ENCODE data around the gene SUSD3. TPM values are rescaled to one million over a fixed set of nuclear protein-coding genes. Genes with fewer than 3 reads are reported as not detected.

SUSD3 gene
- total RNA-seq, 1 experiment from 2014 or later = 5.0 TPM

DNA sequence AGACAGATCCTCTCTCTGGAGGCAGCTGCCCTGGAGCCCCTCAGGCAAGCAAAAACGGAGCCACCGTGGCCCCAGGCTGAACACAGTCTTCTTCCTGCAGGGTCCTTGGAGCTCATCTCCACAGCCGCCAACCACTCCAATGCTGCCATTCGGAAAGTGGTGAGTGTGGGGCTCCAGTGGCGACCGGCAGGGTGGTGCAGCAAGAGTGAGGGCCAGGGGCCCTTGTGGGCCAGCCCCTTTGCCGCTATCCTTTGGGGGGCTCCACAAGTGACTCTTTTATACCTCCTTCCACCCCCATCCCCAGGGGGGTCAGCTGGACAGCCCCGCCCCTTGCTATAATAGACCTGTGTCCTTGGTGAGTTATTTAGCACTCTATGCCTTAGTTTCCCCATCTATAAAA lies 47.4 kb upstream of the SUSD3 start:
- ChIA-PET CTCF (no interaction called here), POLR2A (no interaction called here)
- H3K36me3 ChIP-seq (ENCODE audit: control insufficient read depth, insufficient read depth, low read length) = no peaks in the 10 kb centered on the region
- DNase-seq (ENCODE audit: low read depth, low spot score) = no peak
- H3K9me3 ChIP-seq (ENCODE audit: control insufficient read depth, insufficient read depth, low read depth, low read length) = no peaks in the 10 kb centered on the region
- in situ Hi-C loops (cut with HindIII; ENCODE audit: low pct_unique_long_range_greater_than_20kb, low sequenced_read_pairs) = no loop called here
- TF ChIP-seq SIN3A (IDR thresholded peaks at IDR 0.05; ENCODE audit: borderline replicate concordance, insufficient read depth, low read depth, low read length) = no peak
- TF ChIP-seq REST (IDR thresholded peaks at IDR 0.05; ENCODE audit: insufficient read depth in 1 of 2, low read depth in 2 of 2, low read length in 1 of 2) = no peak
- no peak for TF ChIP-seq TCF7L2 (IDR thresholded peaks at IDR 0.05; ENCODE audit: low read depth, low read length)
- no peaks in the 10 kb centered on the region for H3K4me1 ChIP-seq (ENCODE audit: control insufficient read depth, insufficient read depth, low read length)
- no TSS peak for BruUV-seq (replicated peaks)
- no peak overlapping the region for H3K4me3 ChIP-seq (ENCODE audit: low read depth in 2 of 2, low read length in 2 of 2)
- ATAC-seq = no peak
- intact Hi-C loops (cut with micrococcal nuclease; ENCODE audit: unreplicated experiment) = no loop called here
- H3K27ac ChIP-seq (ENCODE audit: low read length) = no peak overlapping the region
- no peaks in the 10 kb centered on the region for H3K27me3 ChIP-seq (ENCODE audit: control insufficient read depth, insufficient read depth, low read length)

GRCh38 chr9:93012963-93013855 lies 45.3 kb upstream of the SUSD3 start:
- TF ChIP-seq REST (IDR thresholded peaks at IDR 0.05; ENCODE audit: insufficient read depth in 1 of 2, low read depth in 2 of 2, low read length in 1 of 2) (no peak), POLR2AphosphoS5 (IDR thresholded peaks at IDR 0.05; ENCODE audit: low read depth, low read length) (no peak), TCF7L2 (IDR thresholded peaks at IDR 0.05; ENCODE audit: low read depth, low read length) (no peak), CTCF (IDR thresholded peaks at IDR 0.05) (no peak), SIN3A (IDR thresholded peaks at IDR 0.05; ENCODE audit: borderline replicate concordance, insufficient read depth, low read depth, low read length) (no peak)
- no peaks in the 10 kb centered on the region for H3K36me3 ChIP-seq (ENCODE audit: control insufficient read depth, insufficient read depth, low read length)
- ChIA-PET CTCF (interaction anchor here (0.5 kb wide), 1 partner anchor 132 kb away, joined by 3 read pairs; no protein-coding TSS in a partner anchor), POLR2A (no interaction called here)
- H3K4me3 ChIP-seq (ENCODE audit: low read depth in 2 of 2, low read length in 2 of 2) = no peak overlapping the region
- no peak for ATAC-seq
- H3K9me3 ChIP-seq (ENCODE audit: control insufficient read depth, insufficient read depth, low read depth, low read length) = no peaks in the 10 kb centered on the region
- H3K27ac ChIP-seq (ENCODE audit: low read length) = no peak overlapping the region
- DNase-seq (ENCODE audit: low read depth, low spot score) = no peak
- intact Hi-C loops (cut with micrococcal nuclease; ENCODE audit: unreplicated experiment) = no loop called here
- no TSS peak for BruUV-seq (replicated peaks)
- H3K27me3 ChIP-seq (ENCODE audit: control insufficient read depth, insufficient read depth, low read length) = no peaks in the 10 kb centered on the region
- H3K4me1 ChIP-seq (ENCODE audit: control insufficient read depth, insufficient read depth, low read length) = no peaks in the 10 kb centered on the region
- in situ Hi-C loops (cut with HindIII; ENCODE audit: low pct_unique_long_range_greater_than_20kb, low sequenced_read_pairs) = no loop called here
